HepG2 (cell line): Measurements from ENCODE around the gene CMIP. TPM values are rescaled to one million over a fixed set of nuclear protein-coding genes. Genes with fewer than 3 reads are reported as not detected.
A peak's percentile ranks its signal among the peaks of the same experiment; 100 is the strongest.

Source experiments
- ATAC-seq: fragments of 200-7000 bp; cut with Tn5 transposase; 3 replicates; pipeline ENCODE4 v1.9.1; 2020; ENCODE audit warnings: mild to moderate bottlenecking, moderate library complexity
- BruUV-seq: library from RNA; stranded (reverse); fragments of 400-500 nt; replicated peaks from 2 replicates; lab custom pipeline; 2021; lab: Mats Ljungman, UMichigan
- CTCF ChIA-PET: fragments of 300-600 bp; formaldehyde crosslinking; extraction: SDS; loops from one replicate; lab custom pipeline; 2021; ENCODE audit warnings: low total read pairs, inconsistent platforms, low intra/inter-chr PET ratio; lab: Yijun Ruan, JAX
- POLR2A ChIA-PET: fragments of 350-600 bp; sonication (Branson Sonifier 250); formaldehyde crosslinking; loops from one replicate; lab custom pipeline; 2020; ENCODE audit warnings: antibody characterized with exemption, inconsistent platforms; lab: Yijun Ruan, JAX
- DNase-seq: peaks from one replicate; pipeline ENCODE4 v3.0.0-alpha.2; 2015; ENCODE audit warnings: low spot score
- FAIRE-seq: peaks from 3 replicates; lab custom pipeline; 2011; peaks lifted over from hg19 to GRCh38; lab: Jason Lieb, UNC
- H2AFZ ChIP-seq: one replicate; pipeline ENCODE4 v1.6.1; 2011; ENCODE audit warnings: low read length, inconsistent platforms
- H3K27ac ChIP-seq: fragments of 300-600 bp; 3 replicates; pipeline ENCODE4 v1.8.0; 2011; ENCODE audit warnings: mixed run types, mild to moderate bottlenecking, mixed read lengths, low read length, inconsistent platforms; ENCODE audit not compliant: insufficient read depth; ENCODE audit errors: extremely low read length
- H3K27me3 ChIP-seq, 2 experiments: fragments of 200-600 bp in 1 of 2; 2 replicates in 1 of 2; 3 replicates in 1 of 2; pipeline versions ENCODE4 v1.6.0 to v1.8.0; 2011; ENCODE audit warnings: low read length in 2 of 2, mild to moderate bottlenecking in 2 of 2, moderate library complexity in 2 of 2, inconsistent platforms in 1 of 2; ENCODE audit not compliant: insufficient read depth in 2 of 2, control insufficient read depth in 1 of 2
- H3K36me3 ChIP-seq, 2 experiments: fragments of 200-600 bp in 1 of 2; replicated peaks in 1 of 2; 2 replicates in 1 of 2; 3 replicates in 1 of 2; pipeline versions ENCODE4 v1.5.1 to v1.8.0; 2011; ENCODE audit warnings: low read length in 2 of 2, inconsistent platforms in 1 of 2; ENCODE audit not compliant: insufficient read depth in 2 of 2, control insufficient read depth in 1 of 2
- H3K4me1 ChIP-seq: 2 replicates; pipeline ENCODE4 v1.5.1; 2012; ENCODE audit warnings: low read length, inconsistent platforms; ENCODE audit not compliant: insufficient read depth
- H3K4me2 ChIP-seq: 2 replicates; pipeline ENCODE4 v1.6.0; 2011; ENCODE audit warnings: low read depth, low read length, inconsistent platforms
- H3K4me3 ChIP-seq, 3 experiments: fragments of 200-600 bp in 1 of 3; sonication (generic), shearing (Covaris generic) in 1 of 3; replicated peaks in 1 of 3; 2 replicates each; pipeline ENCODE4 v1.5.1; 2011 to 2016; ENCODE audit warnings: low read length in 3 of 3, inconsistent platforms in 2 of 3, low read depth in 2 of 3, mild to moderate bottlenecking in 2 of 3, control low read depth in 1 of 3, mixed read lengths in 1 of 3; ENCODE audit not compliant: insufficient read depth in 1 of 3
- H3K79me2 ChIP-seq: one replicate; pipeline ENCODE4 v1.6.1; 2011; ENCODE audit warnings: low read length, inconsistent platforms; ENCODE audit not compliant: insufficient read depth
- H3K9ac ChIP-seq: 2 replicates; pipeline ENCODE4 v1.6.0; 2011; ENCODE audit warnings: mild to moderate bottlenecking, low read depth, low read length, inconsistent platforms; ENCODE audit not compliant: insufficient read depth
- H3K9me3 ChIP-seq: 2 replicates; pipeline ENCODE4 v1.5.1; 2012; ENCODE audit warnings: mild to moderate bottlenecking, low read length
- H4K20me1 ChIP-seq: 2 replicates; pipeline ENCODE4 v1.6.0; 2011; ENCODE audit warnings: inconsistent platforms, mild to moderate bottlenecking, low read length, moderate library complexity; ENCODE audit not compliant: insufficient read depth
- NFAT5 ChIP-seq: sonication (generic); formaldehyde crosslinking; IDR thresholded peaks from 2 replicates; pipeline ENCODE4 v1.4.0; 2020; ENCODE audit warnings: missing genetic modification reagents
- WGBS: methylation state at CpG from one replicate; pipeline ENCODE4 v1.1.6; 2017; ENCODE audit warnings: low lambda C conversion rate; 5-methylcytosine and 5-hydroxymethylcytosine counted together
- in situ Hi-C: cut with HindIII; loops from 2 replicates; pipeline ENCODE4 v1.10.0; 2017; ENCODE audit warnings: low pct_unique_long_range_greater_than_20kb; ENCODE audit not compliant: extremely low pct_ligation_motif_present
- intact Hi-C: fragments of 100-400 bp; cut with micrococcal nuclease; formaldehyde crosslinking; loops from one replicate; pipeline ENCODE4 v1.10.0; 2022; ENCODE audit not compliant: unreplicated experiment
- polyA plus RNA-seq, 8 experiments: library from polyadenylated mRNA; depleted of rRNA in 3 of 8; stranded (reverse) in 7 of 8; unstranded in 1 of 8; fragments of >200 nt; fragmentation: Illumina TruSeq in 4 of 8; extraction: Trizol in 4 of 8; gene quantifications; 2 replicates each; pipeline versions ENCODE4 v1.2.1 to v1.2.3, GENCODE V29; 2011 to 2016; ENCODE audit warnings: low read depth in 4 of 8, missing spikeins in 1 of 8, mixed read lengths in 1 of 8; ENCODE audit not compliant: insufficient read depth in 1 of 8
- total RNA-seq, 5 experiments: library from RNA; depleted of rRNA; stranded (reverse); fragments of >200 nt; fragmentation: Illumina TruSeq; extraction: Trizol; gene quantifications; 2 replicates each; pipeline ENCODE4 v1.2.3, GENCODE V29; 2016; ENCODE audit warnings: low read depth in 1 of 5
- TF ChIP-seq, protein P1 (sequence below): fragments of 450-650 bp; IDR thresholded peaks from 2 replicates; pipeline ENCODE4 v1.6.1; 2016

Gene CMIP
- total and polyA plus RNA-seq, 2 of the 13 experiments (the other 11 are each of a cell fraction or from before 2014, with no cell fraction given) = 10.9 to 18.1 TPM

- no TSS peak for BruUV-seq
- Histone ChIP-seq H3K9me3 (no peaks in the 10 kb centered on the region), H3K4me1 (no peaks in the 10 kb centered on the region), H3K4me3 (no peak overlapping the region), H3K27ac (no peak overlapping the region), H3K79me2 (no peaks in the 10 kb centered on the region), H4K20me1 (no peaks in the 10 kb centered on the region)
- CTCF ChIA-PET = no interaction called here
- 72% methylated on average over 4 of the region's 4 CpGs for WGBS
- in situ Hi-C loops = no loop called here
- TF ChIP-seq, protein P1, sequence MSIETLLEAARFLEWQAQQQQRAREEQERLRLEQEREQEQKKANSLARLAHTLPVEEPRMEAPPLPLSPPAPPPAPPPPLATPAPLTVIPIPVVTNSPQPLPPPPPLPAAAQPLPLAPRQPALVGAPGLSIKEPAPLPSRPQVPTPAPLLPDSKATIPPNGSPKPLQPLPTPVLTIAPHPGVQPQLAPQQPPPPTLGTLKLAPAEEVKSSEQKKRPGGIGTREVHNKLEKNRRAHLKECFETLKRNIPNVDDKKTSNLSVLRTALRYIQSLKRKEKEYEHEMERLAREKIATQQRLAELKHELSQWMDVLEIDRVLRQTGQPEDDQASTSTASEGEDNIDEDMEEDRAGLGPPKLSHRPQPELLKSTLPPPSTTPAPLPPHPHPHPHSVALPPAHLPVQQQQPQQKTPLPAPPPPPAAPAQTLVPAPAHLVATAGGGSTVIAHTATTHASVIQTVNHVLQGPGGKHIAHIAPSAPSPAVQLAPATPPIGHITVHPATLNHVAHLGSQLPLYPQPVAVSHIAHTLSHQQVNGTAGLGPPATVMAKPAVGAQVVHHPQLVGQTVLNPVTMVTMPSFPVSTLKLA = peak; percentile 42; the same call in 1 of the 2 replicates
- TF ChIP-seq NFAT5 = no peak
- TF ChIP-seq, all 625 proteins: peak for 1
- Histone ChIP-seq H3K9ac (no peak overlapping the region), H3K36me3 (peaks cover 38 to 79% of the 10 kb centered on the region in 2 experiments), H2AFZ (no peak overlapping the region), H3K4me2 (no peak overlapping the region), H3K27me3 (no peaks in the 10 kb centered on the region)
- intact Hi-C loops = no loop called here
- DNase-seq (no peak), ATAC-seq (no peak), FAIRE-seq (no peak)
- POLR2A ChIA-PET = no interaction called here
Observed at GRCh38 chr16:81665588-81665987, 221.0 kb downstream of the CMIP start.
